ENCODE data around the gene IMMP2L.

IMMP2L gene

GRCh38 chr7:111268941-111269340, 293.4 kb downstream of the IMMP2L start:
- H3K4me3 ChIP-seq (ENCODE audit: insufficient read depth, low read length, poor library complexity, severe bottlenecking): no peak overlapping the region
- TF ChIP-seq EZH2phosphoT487 (conservative IDR thresholded peaks at IDR 0.05; ENCODE audit: low read length) (no peak), CTCF (IDR thresholded peaks at IDR 0.05; ENCODE audit: insufficient read depth, low read length, poor library complexity, severe bottlenecking) (no peak)
- no peaks in the 10 kb centered on the region for H3K9me2 ChIP-seq (replicated peaks; ENCODE audit: insufficient read depth, low read length)
- no peak overlapping the region for H3K9ac ChIP-seq (ENCODE audit: low read length)
- H3K4me2 ChIP-seq (ENCODE audit: low read depth, low read length, poor library complexity, severe bottlenecking): no peak overlapping the region
- H3K9me3 ChIP-seq (ENCODE audit: insufficient read depth, low read length): peaks cover 7% of the 10 kb centered on the region; the same call in 1 of the 2 replicates
- no peaks in the 10 kb centered on the region for H3K79me2 ChIP-seq (ENCODE audit: insufficient read depth, low read length)
- H3F3A ChIP-seq (ENCODE audit: insufficient read depth): no peaks in the 10 kb centered on the region
- no peak overlapping the region for H3K27ac ChIP-seq (ENCODE audit: low read depth, low read length)
- no peak overlapping the region for H2AFZ ChIP-seq (ENCODE audit: low read depth, low read length, severe bottlenecking)
- H3K27me3 ChIP-seq (ENCODE audit: low read length): no peaks in the 10 kb centered on the region
- no peaks in the 10 kb centered on the region for H3K36me3 ChIP-seq (ENCODE audit: low read length)
- H4K20me1 ChIP-seq (ENCODE audit: low read depth, low read length): no peaks in the 10 kb centered on the region

- no peak overlapping the region for H3K4me3 ChIP-seq (ENCODE audit: insufficient read depth, low read length, poor library complexity, severe bottlenecking)
- no peak overlapping the region for H3K27ac ChIP-seq (ENCODE audit: low read depth, low read length)
- H3K4me2 ChIP-seq (ENCODE audit: low read depth, low read length, poor library complexity, severe bottlenecking): no peak overlapping the region
- H4K20me1 ChIP-seq (ENCODE audit: low read depth, low read length): no peaks in the 10 kb centered on the region
- no peaks in the 10 kb centered on the region for H3K36me3 ChIP-seq (ENCODE audit: low read length)
- H2AFZ ChIP-seq (ENCODE audit: low read depth, low read length, severe bottlenecking): no peak overlapping the region
- TF ChIP-seq EZH2phosphoT487 (conservative IDR thresholded peaks at IDR 0.05; ENCODE audit: low read length): no peak
- no peak for TF ChIP-seq CTCF (IDR thresholded peaks at IDR 0.05; ENCODE audit: insufficient read depth, low read length, poor library complexity, severe bottlenecking)
- no peaks in the 10 kb centered on the region for H3K9me2 ChIP-seq (replicated peaks; ENCODE audit: insufficient read depth, low read length)
- H3K9ac ChIP-seq (ENCODE audit: low read length): no peak overlapping the region
- H3F3A ChIP-seq (ENCODE audit: insufficient read depth): no peaks in the 10 kb centered on the region
- no peaks in the 10 kb centered on the region for H3K79me2 ChIP-seq (ENCODE audit: insufficient read depth, low read length)
- H3K27me3 ChIP-seq (ENCODE audit: low read length): no peaks in the 10 kb centered on the region
- peaks cover 6% of the 10 kb centered on the region; the same call in 1 of the 2 replicates for H3K9me3 ChIP-seq (ENCODE audit: insufficient read depth, low read length)
These were observed 295.7 kb downstream of the IMMP2L start for GRCh38 chr7:111266613-111267012.

GRCh38 chr7:111265394-111265793, 296.9 kb downstream of the IMMP2L start:
- Histone ChIP-seq H3K27me3 (ENCODE audit: low read length) (no peaks in the 10 kb centered on the region), H3K9me2 (replicated peaks; ENCODE audit: insufficient read depth, low read length) (no peaks in the 10 kb centered on the region), H4K20me1 (ENCODE audit: low read depth, low read length) (no peaks in the 10 kb centered on the region), H3F3A (ENCODE audit: insufficient read depth) (no peaks in the 10 kb centered on the region), H3K9ac (ENCODE audit: low read length) (no peak overlapping the region), H3K36me3 (ENCODE audit: low read length) (no peaks in the 10 kb centered on the region), H2AFZ (ENCODE audit: low read depth, low read length, severe bottlenecking) (no peak overlapping the region), H3K4me2 (ENCODE audit: low read depth, low read length, poor library complexity, severe bottlenecking) (no peak overlapping the region), H3K27ac (ENCODE audit: low read depth, low read length) (no peak overlapping the region), H3K9me3 (ENCODE audit: insufficient read depth, low read length) (no peaks in the 10 kb centered on the region), H3K79me2 (ENCODE audit: insufficient read depth, low read length) (no peaks in the 10 kb centered on the region), H3K4me3 (ENCODE audit: insufficient read depth, low read length, poor library complexity, severe bottlenecking) (no peak overlapping the region)
- no peak for TF ChIP-seq EZH2phosphoT487 (conservative IDR thresholded peaks at IDR 0.05; ENCODE audit: low read length)
- no peak for TF ChIP-seq CTCF (IDR thresholded peaks at IDR 0.05; ENCODE audit: insufficient read depth, low read length, poor library complexity, severe bottlenecking)

Data from SU-DHL-6 (cell line).